IPS DF 4.7 (cell line): ENCODE results near the gene MAP3K3.

Experiments used
- DNase-seq: peaks from one replicate; pipeline ENCODE4 v3.0.0-alpha.2; 2013; ENCODE audit warnings: low spot score; ENCODE audit errors: extremely low read depth

Gene MAP3K3

GRCh38 chr17:63652106-63652505 lies 29.9 kb downstream of the MAP3K3 start:
- no peak for DNase-seq

GRCh38 chr17:63653050-63653449 lies 30.8 kb downstream of the MAP3K3 start:
- DNase-seq = no peak

GRCh38 chr17:63657786-63658185 lies 35.6 kb downstream of the MAP3K3 start:
- no peak for DNase-seq

- DNase-seq = no peak
Observed at GRCh38 chr17:63658366-63658765, 36.1 kb downstream of the MAP3K3 start.

- DNase-seq = no peak
Observed at GRCh38 chr17:63659850-63660249, 37.6 kb downstream of the MAP3K3 start.

- no peak for DNase-seq
Observed at GRCh38 chr17:63665527-63666214, 43.5 kb downstream of the MAP3K3 start.

- DNase-seq = no peak
Observed at GRCh38 chr17:63672856-63673255, 50.6 kb downstream of the MAP3K3 start.

- DNase-seq = no peak
Observed at GRCh38 chr17:63675231-63675606, 53.0 kb downstream of the MAP3K3 start.

- DNase-seq = no peak
Observed at GRCh38 chr17:63675607-63676546, 53.7 kb downstream of the MAP3K3 start.

GRCh38 chr17:63676584-63676983 lies 54.4 kb downstream of the MAP3K3 start:
- no peak for DNase-seq

GRCh38 chr17:63679214-63679613 lies 57.0 kb downstream of the MAP3K3 start:
- no peak for DNase-seq

- DNase-seq = no peak
Observed at GRCh38 chr17:63680700-63681099, 58.5 kb downstream of the MAP3K3 start.

GRCh38 chr17:63681530-63681929 lies 59.3 kb downstream of the MAP3K3 start:
- no peak for DNase-seq

- DNase-seq = no peak
Observed at GRCh38 chr17:63682441-63682840, 60.2 kb downstream of the MAP3K3 start.

- DNase-seq = no peak
Observed at GRCh38 chr17:63682981-63683380, 60.8 kb downstream of the MAP3K3 start.

- no peak for DNase-seq
Observed at GRCh38 chr17:63685041-63685440, 62.8 kb downstream of the MAP3K3 start.

GRCh38 chr17:63685578-63685977 lies 63.4 kb downstream of the MAP3K3 start:
- no peak for DNase-seq

GRCh38 chr17:63686138-63686685 lies 64.0 kb downstream of the MAP3K3 start:
- DNase-seq = no peak

GRCh38 chr17:63688396-63689020 lies 66.3 kb downstream of the MAP3K3 start:
- no peak for DNase-seq

- no peak for DNase-seq
Observed at GRCh38 chr17:63689479-63689878, 67.3 kb downstream of the MAP3K3 start.

- DNase-seq = no peak
Observed at GRCh38 chr17:63692195-63692816, 70.1 kb downstream of the MAP3K3 start.
